ENCODE results near the gene UGT1A9.

DNA sequence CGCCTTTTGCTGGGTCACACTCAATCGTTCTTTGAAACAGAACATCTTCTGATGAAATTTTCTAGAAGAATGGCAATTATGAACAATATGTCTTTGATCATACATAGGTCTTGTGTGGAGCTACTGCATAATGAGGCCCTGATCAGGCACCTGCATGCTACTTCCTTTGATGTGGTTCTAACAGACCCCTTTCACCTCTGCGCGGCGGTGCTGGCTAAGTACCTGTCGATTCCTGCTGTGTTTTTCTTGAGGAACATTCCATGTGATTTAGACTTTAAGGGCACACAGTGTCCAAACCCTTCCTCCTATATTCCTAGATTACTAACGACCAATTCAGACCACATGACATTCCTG lies 41.5 kb downstream of the UGT1A9 start:
- TF ChIP-seq, protein P1, sequence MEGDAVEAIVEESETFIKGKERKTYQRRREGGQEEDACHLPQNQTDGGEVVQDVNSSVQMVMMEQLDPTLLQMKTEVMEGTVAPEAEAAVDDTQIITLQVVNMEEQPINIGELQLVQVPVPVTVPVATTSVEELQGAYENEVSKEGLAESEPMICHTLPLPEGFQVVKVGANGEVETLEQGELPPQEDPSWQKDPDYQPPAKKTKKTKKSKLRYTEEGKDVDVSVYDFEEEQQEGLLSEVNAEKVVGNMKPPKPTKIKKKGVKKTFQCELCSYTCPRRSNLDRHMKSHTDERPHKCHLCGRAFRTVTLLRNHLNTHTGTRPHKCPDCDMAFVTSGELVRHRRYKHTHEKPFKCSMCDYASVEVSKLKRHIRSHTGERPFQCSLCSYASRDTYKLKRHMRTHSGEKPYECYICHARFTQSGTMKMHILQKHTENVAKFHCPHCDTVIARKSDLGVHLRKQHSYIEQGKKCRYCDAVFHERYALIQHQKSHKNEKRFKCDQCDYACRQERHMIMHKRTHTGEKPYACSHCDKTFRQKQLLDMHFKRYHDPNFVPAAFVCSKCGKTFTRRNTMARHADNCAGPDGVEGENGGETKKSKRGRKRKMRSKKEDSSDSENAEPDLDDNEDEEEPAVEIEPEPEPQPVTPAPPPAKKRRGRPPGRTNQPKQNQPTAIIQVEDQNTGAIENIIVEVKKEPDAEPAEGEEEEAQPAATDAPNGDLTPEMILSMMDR (IDR thresholded peaks at IDR 0.05; ENCODE audit: borderline replicate concordance, extremely low read depth, low read length, poor library complexity, severe bottlenecking), result no peak
- no peak for TF ChIP-seq EZH2 (IDR thresholded peaks at IDR 0.05; ENCODE audit: borderline replicate concordance, low read depth, low read length, severe bottlenecking)

Data from DND-41 (cell line).